NCI-H510A (cell line): ENCODE results near the gene TMEM33.

Experiments used
- DNase-seq: peaks from one replicate; lab custom pipeline; 2025; lab: John Stamatoyannopoulos, UW

TMEM33 gene

GRCh38 chr4:41998019-41998418, 62.8 kb downstream of the TMEM33 start:
- no peak for DNase-seq

DNA sequence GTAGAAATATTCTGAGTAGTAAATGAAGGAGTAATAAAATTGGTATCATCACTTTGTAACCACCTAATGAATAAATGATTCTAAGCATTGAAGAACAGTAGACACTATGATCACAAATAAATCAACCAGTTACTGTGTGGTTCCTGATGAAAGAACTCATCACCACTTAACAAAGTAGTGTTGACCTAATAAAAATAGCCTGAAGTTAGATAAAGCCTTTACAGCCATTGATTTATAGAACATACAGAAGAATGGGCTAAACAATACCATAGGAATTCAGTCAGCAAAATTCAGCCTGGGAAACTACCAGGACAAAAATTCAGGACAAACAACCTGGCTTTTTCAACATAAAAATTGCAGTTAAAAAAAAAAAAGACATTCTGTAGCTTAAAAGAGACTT, 64.1 kb downstream of the TMEM33 start:
- DNase-seq: no peak

DNA sequence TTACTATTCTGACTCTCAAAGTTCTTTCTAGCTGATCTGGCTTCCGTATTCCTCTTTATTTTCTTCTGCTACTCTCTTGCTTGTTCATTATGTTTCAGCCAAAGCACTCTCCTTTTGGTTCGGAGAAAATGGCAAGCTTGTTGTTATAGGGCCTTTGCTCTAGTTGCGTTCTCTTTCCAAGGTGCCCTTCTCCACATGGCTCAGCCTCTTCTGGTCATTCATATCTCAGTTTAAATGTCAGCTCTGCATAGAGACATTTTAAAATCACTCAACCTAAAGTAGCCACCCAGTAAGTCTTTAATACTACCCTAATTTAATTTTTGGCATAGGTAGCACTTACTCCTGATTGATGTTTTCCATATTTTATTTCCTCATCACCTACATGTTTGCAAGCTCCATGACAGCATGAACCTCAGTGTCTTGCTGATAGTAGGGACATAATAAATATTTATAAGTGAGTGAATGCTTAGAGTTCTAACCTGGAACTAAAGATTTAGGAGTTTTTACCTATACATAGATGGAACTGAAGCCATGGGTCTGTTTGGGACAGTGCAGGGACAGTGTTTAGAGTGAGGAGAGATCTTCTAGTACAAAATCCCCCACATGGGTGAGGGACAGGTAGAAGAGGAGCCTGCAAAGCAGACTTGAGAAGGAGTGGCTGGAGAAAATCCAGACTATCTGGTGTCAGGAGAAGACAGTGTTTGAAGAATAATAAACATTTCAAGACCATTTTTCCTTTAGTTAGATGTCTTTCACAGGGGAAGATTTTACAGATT, 73.0 kb downstream of the TMEM33 start:
- DNase-seq: no peak
